ENCODE measurements around the gene CLIP3. TPM values are rescaled to one million over a fixed set of nuclear protein-coding genes. Genes with fewer than 3 reads are reported as not detected.

The CLIP3 gene
- polyA plus RNA-seq, 1 donor (not counting 4 experiments of a cell fraction or from before 2014, with no cell fraction given), result 0.38 TPM

DNA sequence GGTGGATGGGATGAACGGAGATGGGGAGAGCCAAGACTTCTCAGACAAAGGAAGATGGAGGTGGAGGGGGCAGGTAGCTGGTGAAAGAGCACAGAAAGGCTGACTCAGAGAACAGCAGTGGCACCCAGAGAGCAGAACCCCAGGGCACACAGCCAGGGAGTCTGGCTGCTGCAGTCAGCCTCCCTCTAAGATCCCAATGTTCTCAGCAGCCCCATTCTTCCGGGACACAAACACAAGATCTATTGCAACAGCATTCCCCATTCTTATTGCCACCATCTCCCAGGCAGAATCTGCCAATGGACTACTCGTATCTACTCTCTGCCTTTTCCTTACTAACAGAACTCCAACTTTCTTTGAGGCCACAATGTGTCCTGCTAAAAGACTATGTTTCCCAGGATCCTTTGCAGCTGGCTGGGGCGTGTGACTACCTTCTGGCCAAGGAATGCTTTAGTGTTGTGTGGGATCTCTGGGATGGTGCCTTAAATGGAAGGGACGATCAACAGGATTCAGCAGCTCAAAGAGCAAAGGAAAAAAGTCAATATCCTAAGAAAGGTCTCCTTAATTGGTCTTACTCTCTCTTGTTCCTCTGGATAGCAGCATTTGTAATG is 13.9 kb upstream of the CLIP3 start:
- DNase-seq (ENCODE audit: low read depth, low spot score) (no peak), FAIRE-seq (no peak)
- no peaks in the 10 kb centered on the region for H3K36me3 ChIP-seq (ENCODE audit: control insufficient read depth in 2 of 2, extremely low read depth in 1 of 2, insufficient read depth in 2 of 2, low read length in 2 of 2)
- TF ChIP-seq EZH2 (IDR thresholded peaks at IDR 0.05; ENCODE audit: low read length), result no peak
- TF ChIP-seq, protein P1, sequence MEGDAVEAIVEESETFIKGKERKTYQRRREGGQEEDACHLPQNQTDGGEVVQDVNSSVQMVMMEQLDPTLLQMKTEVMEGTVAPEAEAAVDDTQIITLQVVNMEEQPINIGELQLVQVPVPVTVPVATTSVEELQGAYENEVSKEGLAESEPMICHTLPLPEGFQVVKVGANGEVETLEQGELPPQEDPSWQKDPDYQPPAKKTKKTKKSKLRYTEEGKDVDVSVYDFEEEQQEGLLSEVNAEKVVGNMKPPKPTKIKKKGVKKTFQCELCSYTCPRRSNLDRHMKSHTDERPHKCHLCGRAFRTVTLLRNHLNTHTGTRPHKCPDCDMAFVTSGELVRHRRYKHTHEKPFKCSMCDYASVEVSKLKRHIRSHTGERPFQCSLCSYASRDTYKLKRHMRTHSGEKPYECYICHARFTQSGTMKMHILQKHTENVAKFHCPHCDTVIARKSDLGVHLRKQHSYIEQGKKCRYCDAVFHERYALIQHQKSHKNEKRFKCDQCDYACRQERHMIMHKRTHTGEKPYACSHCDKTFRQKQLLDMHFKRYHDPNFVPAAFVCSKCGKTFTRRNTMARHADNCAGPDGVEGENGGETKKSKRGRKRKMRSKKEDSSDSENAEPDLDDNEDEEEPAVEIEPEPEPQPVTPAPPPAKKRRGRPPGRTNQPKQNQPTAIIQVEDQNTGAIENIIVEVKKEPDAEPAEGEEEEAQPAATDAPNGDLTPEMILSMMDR (optimal IDR thresholded peaks at IDR 0.05 in 1 of 3, IDR thresholded peaks at IDR 0.05 in 1 of 3, conservative IDR thresholded peaks at IDR 0.05 in 1 of 3; ENCODE audit: extremely low read depth in 1 of 3, insufficient read depth in 2 of 3, low read length in 3 of 3), result no peak
- H3K27me3 ChIP-seq (ENCODE audit: control insufficient read depth, extremely low read depth, insufficient read depth, low read length), result no peaks in the 10 kb centered on the region
- peaks cover 3% of the 10 kb centered on the region for H3K4me1 ChIP-seq (ENCODE audit: control insufficient read depth, extremely low read depth, insufficient read depth, low read length)
- no peaks in the 10 kb centered on the region for H3K79me2 ChIP-seq (ENCODE audit: control insufficient read depth, insufficient read depth, low read length)
- H3K9ac ChIP-seq (ENCODE audit: control insufficient read depth, extremely low read depth, insufficient read depth, low read length), result no peak overlapping the region
- H3K4me3 ChIP-seq (ENCODE audit: control insufficient read depth in 2 of 3, extremely low read depth in 1 of 3, insufficient read depth in 2 of 3, low read depth in 1 of 3, low read length in 3 of 3), result no peak overlapping the region
- H3K27ac ChIP-seq (ENCODE audit: control insufficient read depth, insufficient read depth, low read length), result no peak overlapping the region
- dilution Hi-C loops (cut with MboI; ENCODE audit: extremely low pct_ligation_motif_present, low sequenced_read_pairs), result no loop called here
- H3K4me2 ChIP-seq (ENCODE audit: control insufficient read depth, extremely low read depth, insufficient read depth, low read depth, low read length), result no peak overlapping the region
- no peaks in the 10 kb centered on the region for H3K9me1 ChIP-seq (ENCODE audit: control insufficient read depth, extremely low read depth, insufficient read depth, low read length)
- no peaks in the 10 kb centered on the region for H3K9me3 ChIP-seq (ENCODE audit: control insufficient read depth, low read depth, low read length)
- H2AFZ ChIP-seq (ENCODE audit: control insufficient read depth, low read length), result no peak overlapping the region
- no peaks in the 10 kb centered on the region for H4K20me1 ChIP-seq (ENCODE audit: control insufficient read depth, extremely low read depth, insufficient read depth, low read length)

DNA sequence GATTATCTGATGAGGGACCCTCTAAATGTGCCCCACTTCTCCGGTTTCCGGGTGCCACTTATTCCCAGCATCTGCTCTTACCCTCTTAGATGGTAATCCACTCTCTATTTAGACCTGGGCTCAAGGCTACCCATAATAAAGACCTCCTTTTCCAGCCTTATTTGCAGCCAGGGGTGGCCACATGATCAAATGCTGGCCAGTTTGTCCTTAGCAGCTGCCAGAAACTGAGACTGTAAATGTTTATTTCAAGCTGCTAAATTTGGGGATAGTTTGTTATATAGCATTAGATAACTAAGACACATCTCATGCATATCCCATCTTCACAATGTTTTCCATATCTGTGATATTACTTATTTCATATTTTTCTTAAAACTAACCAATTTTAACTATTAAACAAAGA is 11.3 kb upstream of the CLIP3 start:
- Histone ChIP-seq H2AFZ (ENCODE audit: control insufficient read depth, low read length) (no peak overlapping the region), H3K36me3 (ENCODE audit: control insufficient read depth in 2 of 2, extremely low read depth in 1 of 2, insufficient read depth in 2 of 2, low read length in 2 of 2) (no peaks in the 10 kb centered on the region), H3K27me3 (ENCODE audit: control insufficient read depth, extremely low read depth, insufficient read depth, low read length) (no peaks in the 10 kb centered on the region), H3K9ac (ENCODE audit: control insufficient read depth, extremely low read depth, insufficient read depth, low read length) (no peak overlapping the region), H3K79me2 (ENCODE audit: control insufficient read depth, insufficient read depth, low read length) (no peaks in the 10 kb centered on the region), H3K4me1 (ENCODE audit: control insufficient read depth, extremely low read depth, insufficient read depth, low read length) (peaks cover 5% of the 10 kb centered on the region), H4K20me1 (ENCODE audit: control insufficient read depth, extremely low read depth, insufficient read depth, low read length) (no peaks in the 10 kb centered on the region), H3K27ac (ENCODE audit: control insufficient read depth, insufficient read depth, low read length) (no peak overlapping the region), H3K9me1 (ENCODE audit: control insufficient read depth, extremely low read depth, insufficient read depth, low read length) (no peaks in the 10 kb centered on the region), H3K4me3 (ENCODE audit: control insufficient read depth in 2 of 3, extremely low read depth in 1 of 3, insufficient read depth in 2 of 3, low read depth in 1 of 3, low read length in 3 of 3) (no peak overlapping the region), H3K4me2 (ENCODE audit: control insufficient read depth, extremely low read depth, insufficient read depth, low read depth, low read length) (no peak overlapping the region), H3K9me3 (ENCODE audit: control insufficient read depth, low read depth, low read length) (no peaks in the 10 kb centered on the region)
- TF ChIP-seq, protein P1 (optimal IDR thresholded peaks at IDR 0.05 in 1 of 3, IDR thresholded peaks at IDR 0.05 in 1 of 3, conservative IDR thresholded peaks at IDR 0.05 in 1 of 3; ENCODE audit: extremely low read depth in 1 of 3, insufficient read depth in 2 of 3, low read length in 3 of 3), result no peak
- TF ChIP-seq EZH2 (IDR thresholded peaks at IDR 0.05; ENCODE audit: low read length), result no peak
- dilution Hi-C loops (cut with MboI; ENCODE audit: extremely low pct_ligation_motif_present, low sequenced_read_pairs), result no loop called here
- DNase-seq (ENCODE audit: low read depth, low spot score) (no peak), FAIRE-seq (no peak)

Measured in keratinocyte (primary cell).